GM18907 (cell line): ENCODE data around the gene ARHGAP40.

Source experiments
- ATAC-seq: cut with Tn5 transposase; IDR thresholded peaks from one replicate; pipeline ENCODE4 v1.9.1; 2021; ENCODE audit warnings: mild to moderate bottlenecking, moderate library complexity; ENCODE audit not compliant: unreplicated experiment

ARHGAP40 gene

GRCh38 chr20:38674092-38674764, 72.6 kb downstream of the ARHGAP40 start:
- ATAC-seq = peak; percentile 54

GRCh38 chr20:38674765-38675133, 73.1 kb downstream of the ARHGAP40 start:
- ATAC-seq = no peak

GRCh38 chr20:38676576-38676975, 75.0 kb downstream of the ARHGAP40 start:
- ATAC-seq = no peak

- no peak for ATAC-seq
These were observed 79.1 kb downstream of the ARHGAP40 start for GRCh38 chr20:38680500-38681306.

- ATAC-seq = no peak
These were observed 83.7 kb downstream of the ARHGAP40 start for GRCh38 chr20:38685271-38685670.

GRCh38 chr20:38685853-38686473, 84.4 kb downstream of the ARHGAP40 start:
- ATAC-seq = no peak

GRCh38 chr20:38692436-38693411, 91.1 kb downstream of the ARHGAP40 start:
- no peak for ATAC-seq

GRCh38 chr20:38697306-38697705, 95.7 kb downstream of the ARHGAP40 start:
- no peak for ATAC-seq

GRCh38 chr20:38698541-38698940, 96.9 kb downstream of the ARHGAP40 start:
- no peak for ATAC-seq

- no peak for ATAC-seq
These were observed 98.5 kb downstream of the ARHGAP40 start for GRCh38 chr20:38700141-38700540.
